Measurements from ENCODE around the gene IRF4.

Gene IRF4

GRCh38 chr6:398065-398464 lies 6.5 kb downstream of the IRF4 start:
- no peak for DNase-seq (ENCODE audit: low read depth, low spot score)

GRCh38 chr6:398558-399078 lies 7.1 kb downstream of the IRF4 start:
- no peak for DNase-seq (ENCODE audit: low read depth, low spot score)

GRCh38 chr6:399785-400534 lies 8.4 kb downstream of the IRF4 start:
- DNase-seq (ENCODE audit: low read depth, low spot score), result no peak

GRCh38 chr6:400815-401214 lies 9.3 kb downstream of the IRF4 start:
- DNase-seq (ENCODE audit: low read depth, low spot score), result no peak

GRCh38 chr6:401239-401993 lies 9.9 kb downstream of the IRF4 start:
- no peak for DNase-seq (ENCODE audit: low read depth, low spot score)

GRCh38 chr6:401994-402640 lies 10.6 kb downstream of the IRF4 start:
- no peak for DNase-seq (ENCODE audit: low read depth, low spot score)

GRCh38 chr6:402901-403658 lies 11.5 kb downstream of the IRF4 start:
- DNase-seq (ENCODE audit: low read depth, low spot score), result no peak

GRCh38 chr6:403659-404655 lies 12.4 kb downstream of the IRF4 start:
- no peak for DNase-seq (ENCODE audit: low read depth, low spot score)

GRCh38 chr6:404685-405423 lies 13.3 kb downstream of the IRF4 start:
- DNase-seq (ENCODE audit: low read depth, low spot score), result no peak

GRCh38 chr6:408148-408547 lies 16.6 kb downstream of the IRF4 start:
- no peak for DNase-seq (ENCODE audit: low read depth, low spot score)

GRCh38 chr6:408599-409102 lies 17.1 kb downstream of the IRF4 start:
- no peak for DNase-seq (ENCODE audit: low read depth, low spot score)

GRCh38 chr6:409370-409972 lies 17.9 kb downstream of the IRF4 start:
- DNase-seq (ENCODE audit: low read depth, low spot score), result no peak

GRCh38 chr6:410555-411395 lies 19.2 kb downstream of the IRF4 start:
- no peak for DNase-seq (ENCODE audit: low read depth, low spot score)

- no peak for DNase-seq (ENCODE audit: low read depth, low spot score)
Measured at GRCh38 chr6:411402-412145, 20.0 kb downstream of the IRF4 start.

GRCh38 chr6:412146-412886 lies 20.8 kb downstream of the IRF4 start:
- DNase-seq (ENCODE audit: low read depth, low spot score), result no peak

GRCh38 chr6:414447-414846 lies 22.9 kb downstream of the IRF4 start:
- no peak for DNase-seq (ENCODE audit: low read depth, low spot score)

- no peak for DNase-seq (ENCODE audit: low read depth, low spot score)
Measured at GRCh38 chr6:415087-415486, 23.5 kb downstream of the IRF4 start.
